Right lobe of liver (tissue), 6 donors: ENCODE results near the gene SCUBE1. TPM values are rescaled to one million over a fixed set of nuclear protein-coding genes. Genes with fewer than 3 reads are reported as not detected.

Experiments
- ATAC-seq, 4 donors: fragments of 200-7000 bp; cut with Tn5 transposase; one replicate each; pipeline ENCODE4 v1.9.1; 2020; ENCODE audit warnings: mild to moderate bottlenecking in 4 of 4, moderate library complexity in 4 of 4
- DNase-seq, 3 donors: peaks; one replicate each; pipeline ENCODE4 v3.0.0-alpha.2; 2020
- H3K27ac ChIP-seq, 3 donors: fragments of 200-600 bp; one replicate each; pipeline ENCODE4 v1.8.0; 2022
- H3K27me3 ChIP-seq, 2 donors: fragments of 200-600 bp; one replicate each; pipeline ENCODE4 v1.8.0; 2022
- H3K36me3 ChIP-seq, 4 donors: fragments of 200-600 bp; sonication (generic) in 1 of 4; one replicate each; pipeline versions ENCODE4 v1.5.1 to v1.8.0; 2017 to 2022; ENCODE audit warnings: control low read depth in 1 of 4
- H3K4me1 ChIP-seq, 4 donors: fragments of 200-600 bp; sonication (generic) in 1 of 4; one replicate each; pipeline versions ENCODE4 v1.5.1 to v1.8.0; 2017 to 2022; ENCODE audit warnings: control low read depth in 1 of 4
- H3K4me3 ChIP-seq, 3 donors: fragments of 200-600 bp; one replicate each; pipeline ENCODE4 v1.8.0; 2022
- H3K9me3 ChIP-seq, 4 donors: fragments of 200-600 bp; sonication (generic) in 1 of 4; one replicate each; pipeline versions ENCODE4 v1.5.1 to v1.8.0; 2017 to 2022; ENCODE audit warnings: control low read depth in 1 of 4
- CTCF ChIP-seq, 4 donors: fragments of 200-600 bp in 3 of 4; fragments of 450-650 bp in 1 of 4; IDR thresholded peaks; one replicate each; pipeline versions ENCODE4 v1.5.1 to v1.8.0; 2016 to 2022; ENCODE audit warnings: antibody characterized with exemption in 4 of 4, mild to moderate bottlenecking in 2 of 4
- POLR2A ChIP-seq: fragments of 450-650 bp; IDR thresholded peaks from one replicate; pipeline ENCODE4 v1.6.1; 2017; ENCODE audit warnings: antibody characterized with exemption, mild to moderate bottlenecking
- WGBS: methylation state at CpG from one replicate; pipeline ENCODE4 v1.1.6; 2018; ENCODE audit warnings: low coverage, low lambda C conversion rate; ENCODE audit not compliant: insufficient coverage; ENCODE audit errors: missing lambda C conversion rate; 5-methylcytosine and 5-hydroxymethylcytosine counted together
- intact Hi-C, 2 donors: fragments of 100-400 bp; cut with DNase I; formaldehyde crosslinking; loops; one replicate each; pipeline versions ENCODE4 v1.11.2 to v1.14.1; 2022
- total RNA-seq, 6 experiments: library from RNA; depleted of rRNA in 2 of 6; stranded (reverse); fragments of >200 nt in 2 of 6; fragmentation: NEBNext Ultra II Directional in 3 of 6; extraction: Animal tissue kit (Norgen Biotek cat#: 25700) in 3 of 6; gene quantifications; one replicate each; pipeline versions ENCODE4 v1.1.0 to v1.2.4, GENCODE V29; 2016 to 2023
- donor health status: DM: no; HTN: yes; CAD: no.
- donor health status: DM: no; HTN: no; CAD: no.
- donor health status: DM: no; HTN: no; CAD: no.
- donor health status: DM: no; HTN: yes; CAD: no.
- donor health status: DM: no; HTN: yes; CAD: no.

SCUBE1 gene
- total RNA-seq, 6 experiments from 2014 or later, result 0.73 to 11.7 (median 2.7) TPM

- ATAC-seq, result peak; percentile 74 to 92 (median 82)
- Histone ChIP-seq H3K27ac (peak overlapping the region in 1 of 3 donors; percentile 47), H3K9me3 (no peaks in the 10 kb centered on the region), H3K4me3 (no peak overlapping the region), H3K4me1 (peaks cover 0 to 9% (median 2%) of the 10 kb centered on the region in 4 donors), H3K36me3 (no peaks in the 10 kb centered on the region), H3K27me3 (no peaks in the 10 kb centered on the region)
- peak; percentile 63 to 82 (median 81) for DNase-seq
- intact Hi-C loops, result no loop called here
- TF ChIP-seq POLR2A (no peak), CTCF (IDR thresholded peaks at IDR 0.05) (no peak)
- WGBS, result 100% methylated on average over 2 of the region's 5 CpGs
These were observed 89.3 kb downstream of the SCUBE1 start for GRCh38 chr22:43253839-43254238.

GRCh38 chr22:43252319-43252718, 90.9 kb downstream of the SCUBE1 start:
- H3K4me1 ChIP-seq, result peaks cover 0 to 9% (median 2%) of the 10 kb centered on the region in 4 donors
- DNase-seq (no peak), ATAC-seq (no peak)
- WGBS, result no CpG with 5 or more reads among the region's 10 CpGs
- H3K36me3 ChIP-seq, result no peaks in the 10 kb centered on the region
- no peaks in the 10 kb centered on the region for H3K27me3 ChIP-seq
- H3K9me3 ChIP-seq, result no peaks in the 10 kb centered on the region
- H3K4me3 ChIP-seq, result no peak overlapping the region
- TF ChIP-seq CTCF (IDR thresholded peaks at IDR 0.05), result no peak
- no peak for TF ChIP-seq POLR2A
- intact Hi-C loops, result no loop called here
- H3K27ac ChIP-seq, result no peak overlapping the region

- no CpG with 5 or more reads among the region's 16 CpGs for WGBS
- Histone ChIP-seq H3K4me3 (no peak overlapping the region), H3K9me3 (no peaks in the 10 kb centered on the region), H3K4me1 (peaks cover 0 to 9% (median 2%) of the 10 kb centered on the region in 4 donors), H3K27ac (no peak overlapping the region), H3K27me3 (no peaks in the 10 kb centered on the region), H3K36me3 (no peaks in the 10 kb centered on the region)
- DNase-seq (no peak), ATAC-seq (no peak)
- no peak for TF ChIP-seq CTCF (IDR thresholded peaks at IDR 0.05)
- no peak for TF ChIP-seq POLR2A
- intact Hi-C loops, result no loop called here
These were observed 93.2 kb downstream of the SCUBE1 start for GRCh38 chr22:43249789-43250471.

GRCh38 chr22:43247546-43248260, 95.5 kb downstream of the SCUBE1 start:
- WGBS, result 74% methylated on average over 4 of the region's 10 CpGs
- TF ChIP-seq POLR2A (no peak), CTCF (IDR thresholded peaks at IDR 0.05) (no peak)
- Histone ChIP-seq H3K4me1 (no peaks in the 10 kb centered on the region), H3K27me3 (no peaks in the 10 kb centered on the region), H3K27ac (no peak overlapping the region), H3K9me3 (no peaks in the 10 kb centered on the region), H3K36me3 (no peaks in the 10 kb centered on the region), H3K4me3 (no peak overlapping the region)
- no peak for ATAC-seq
- DNase-seq, result no peak
- intact Hi-C loops, result no loop called here
